SKM-1 treated with dmso at 0.1 percent for 144 hours (cell line): ENCODE results near the gene TCEA2.
A peak's percentile ranks its signal among the peaks of the same experiment; 100 is the strongest.

Source experiments
- DNase-seq: peaks from one replicate; lab custom pipeline; 2025; ENCODE audit not compliant: unreplicated experiment; lab: John Stamatoyannopoulos, UW

The TCEA2 gene

GRCh38 chr20:64119681-64120341, 56.8 kb downstream of the TCEA2 start:
- DNase-seq = peak; percentile 14

GRCh38 chr20:64121586-64121985, 58.6 kb downstream of the TCEA2 start:
- DNase-seq = no peak
